ENCODE data around the gene SGCB.
A peak's percentile ranks its signal among the peaks of the same experiment; 100 is the strongest.
"Not testable (repeated sequence)": the region's sequence is repeated elsewhere in the genome, so short reads cannot be mapped to it uniquely, and the experiment has no call there.

SGCB gene, protein sequence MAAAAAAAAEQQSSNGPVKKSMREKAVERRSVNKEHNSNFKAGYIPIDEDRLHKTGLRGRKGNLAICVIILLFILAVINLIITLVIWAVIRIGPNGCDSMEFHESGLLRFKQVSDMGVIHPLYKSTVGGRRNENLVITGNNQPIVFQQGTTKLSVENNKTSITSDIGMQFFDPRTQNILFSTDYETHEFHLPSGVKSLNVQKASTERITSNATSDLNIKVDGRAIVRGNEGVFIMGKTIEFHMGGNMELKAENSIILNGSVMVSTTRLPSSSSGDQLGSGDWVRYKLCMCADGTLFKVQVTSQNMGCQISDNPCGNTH

DNA sequence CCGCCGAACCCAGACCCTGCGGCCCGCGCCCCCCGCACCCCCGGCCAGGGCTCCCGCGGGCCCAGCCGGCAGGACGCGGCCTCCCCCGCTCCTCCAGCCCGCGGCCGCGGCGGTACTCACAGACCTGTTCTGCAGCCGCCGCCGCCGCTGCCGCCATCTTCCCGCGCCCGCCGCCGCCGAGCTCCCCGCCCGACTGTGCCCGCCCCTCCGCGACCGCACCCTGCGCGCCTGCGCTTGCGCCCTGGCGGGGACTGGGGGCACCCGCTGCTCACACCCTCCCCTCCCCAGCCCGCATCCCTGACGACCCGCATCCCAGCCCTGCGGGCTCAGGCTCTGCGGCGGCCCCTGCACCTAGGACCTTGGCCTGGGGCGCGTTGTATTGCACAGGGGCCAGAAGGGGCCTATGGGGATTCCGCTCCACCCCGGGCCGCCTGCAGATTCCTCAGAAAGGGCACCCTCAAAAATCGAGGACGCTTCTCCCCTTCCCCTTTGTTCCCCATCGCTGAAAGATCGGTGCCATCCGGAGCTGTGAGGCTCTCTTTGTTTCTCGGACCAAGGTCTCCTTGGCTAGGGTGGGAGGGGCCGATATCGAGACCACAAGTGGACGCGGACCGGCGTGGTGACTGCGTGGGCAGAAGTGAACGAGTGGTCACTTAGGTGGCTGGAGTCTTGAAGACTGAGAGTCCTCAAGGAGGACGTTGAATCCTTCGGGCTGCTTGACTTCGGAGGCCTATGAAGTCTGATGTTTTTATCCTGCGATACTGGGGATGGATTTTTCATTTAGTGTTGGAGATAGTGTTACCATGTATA lies at the start of gene SGCB:
Gene SGCB (minus strand): TSS at position 197 of the 810 bp plus-strand sequence. CDS start 40 bp downstream, at position 157.
- peak; percentile 73 for DNase-seq

DNA sequence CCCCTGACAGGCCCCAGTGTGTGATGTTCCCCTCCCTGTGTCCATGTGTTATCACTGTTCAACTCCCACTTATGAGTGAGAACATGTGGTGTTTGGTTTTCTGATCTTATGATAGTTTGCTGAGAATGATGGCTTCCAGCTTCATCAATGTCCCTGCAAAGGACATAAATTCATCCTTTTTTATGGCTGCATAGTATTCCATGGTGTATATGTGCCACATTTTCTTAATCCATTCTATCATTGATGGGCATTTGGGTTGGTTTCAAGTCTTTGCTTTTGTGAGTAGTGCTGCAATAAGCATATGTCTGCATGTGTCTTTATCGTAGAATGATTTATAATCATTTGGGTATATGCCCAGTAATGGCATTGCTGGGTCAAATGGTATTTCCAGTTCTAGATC lies 48.3 kb upstream of the SGCB start:
- not testable (repeated sequence) for DNase-seq

GRCh38 chr4:52081216-52081615 lies 43.1 kb upstream of the SGCB start:
- no peak for DNase-seq

- DNase-seq: no peak
Observed at GRCh38 chr4:52079659-52080058, 41.6 kb upstream of the SGCB start.

DNA sequence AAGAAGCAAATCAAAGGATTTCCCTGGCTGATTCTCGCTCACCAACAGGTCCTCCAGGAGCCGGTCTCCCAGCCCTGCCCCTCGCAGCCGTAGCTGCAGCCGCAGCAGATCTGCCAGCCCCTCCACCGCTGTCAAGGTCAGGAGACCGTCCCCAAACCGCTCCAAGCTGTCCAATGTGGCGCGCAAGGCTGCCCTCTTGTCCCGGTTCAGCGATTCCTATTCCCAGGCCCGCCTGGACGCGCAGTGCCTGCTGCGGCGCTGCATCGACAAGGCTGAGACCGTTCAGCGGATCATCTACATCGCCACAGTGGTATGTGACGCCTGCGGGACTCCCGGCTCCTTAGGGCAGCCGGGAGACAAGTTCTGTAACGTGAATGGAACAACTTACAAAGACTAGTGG lies 38.6 kb upstream of the SGCB start:
- peak; percentile 8 for DNase-seq

DNA sequence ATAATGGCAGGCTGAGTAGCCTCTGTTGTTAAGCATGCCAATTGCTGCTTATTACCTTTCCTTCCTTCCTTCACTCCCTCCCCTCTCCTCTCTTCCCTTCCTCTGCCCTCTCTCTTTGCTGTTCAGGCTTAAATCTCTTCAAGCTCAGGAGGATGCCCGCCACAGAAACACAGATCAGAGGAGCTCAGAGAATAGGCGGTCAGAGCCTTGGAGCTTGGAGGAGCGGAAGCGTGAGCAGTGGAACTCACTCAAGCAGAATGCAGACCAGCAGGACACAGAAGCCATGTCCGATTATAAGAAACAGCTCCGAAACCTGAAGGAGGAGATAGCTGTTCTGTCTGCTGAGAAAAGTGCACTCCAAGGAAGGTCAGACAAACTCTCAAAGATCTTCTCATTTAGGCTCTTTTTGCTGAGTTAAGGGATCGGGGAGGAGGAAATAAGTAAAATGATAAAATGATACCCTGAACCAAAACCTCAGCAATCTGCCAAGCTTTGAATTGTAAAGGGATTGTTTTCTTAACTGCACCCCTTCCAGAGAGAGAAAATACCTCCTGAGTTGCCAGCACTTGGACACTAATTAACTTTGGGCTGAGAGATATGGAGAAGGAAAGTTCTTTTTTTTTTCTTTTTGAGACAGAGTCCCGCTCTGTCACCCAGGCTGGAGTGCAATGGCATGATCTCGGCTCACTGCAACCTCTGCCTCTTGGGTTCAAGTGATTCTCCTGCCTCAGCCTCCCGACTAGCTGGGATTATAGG lies 33.9 kb upstream of the SGCB start:
- DNase-seq: no peak

DNA sequence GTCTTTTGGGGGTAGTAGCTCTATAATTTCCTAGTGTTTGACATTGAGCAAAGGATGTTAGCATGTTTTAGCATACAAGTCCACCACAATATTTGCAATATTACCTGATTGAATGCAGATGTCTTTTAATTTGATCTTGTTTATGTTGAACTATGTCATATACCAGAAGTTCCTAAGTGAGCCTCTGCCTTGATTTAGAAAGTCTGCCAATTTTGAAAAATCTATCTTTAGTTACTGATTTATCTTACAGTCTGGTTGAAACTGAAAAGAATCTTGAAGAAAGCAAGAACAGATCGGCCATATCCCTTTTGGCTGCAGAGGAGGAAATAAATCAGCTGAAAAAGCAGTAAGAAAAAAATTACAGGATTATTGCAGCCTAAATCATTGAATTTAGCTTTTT lies 31.5 kb upstream of the SGCB start:
- DNase-seq: no peak

DNA sequence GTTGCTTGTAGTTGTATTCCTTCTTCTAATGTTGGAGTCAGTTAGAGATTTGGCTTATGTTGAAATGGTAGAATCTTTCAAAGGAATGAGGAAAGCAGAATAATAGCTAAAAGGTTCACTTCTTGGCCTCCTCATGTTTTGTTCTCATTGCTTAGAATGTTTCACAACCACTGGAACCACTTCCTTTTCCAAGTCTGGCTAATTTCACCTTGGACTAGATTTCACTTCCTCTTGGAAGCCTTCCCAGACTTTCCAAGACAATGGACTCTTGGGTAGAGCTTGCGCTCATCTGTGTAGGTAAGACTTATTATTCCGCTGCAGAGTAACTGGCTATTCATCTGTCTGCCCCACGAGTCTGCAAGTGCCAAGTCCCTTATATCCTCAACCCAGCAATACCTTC lies 21.3 kb upstream of the SGCB start:
- DNase-seq: peak; percentile 32

- no peak for DNase-seq
Observed at GRCh38 chr4:52058275-52058674, 20.2 kb upstream of the SGCB start.

DNA sequence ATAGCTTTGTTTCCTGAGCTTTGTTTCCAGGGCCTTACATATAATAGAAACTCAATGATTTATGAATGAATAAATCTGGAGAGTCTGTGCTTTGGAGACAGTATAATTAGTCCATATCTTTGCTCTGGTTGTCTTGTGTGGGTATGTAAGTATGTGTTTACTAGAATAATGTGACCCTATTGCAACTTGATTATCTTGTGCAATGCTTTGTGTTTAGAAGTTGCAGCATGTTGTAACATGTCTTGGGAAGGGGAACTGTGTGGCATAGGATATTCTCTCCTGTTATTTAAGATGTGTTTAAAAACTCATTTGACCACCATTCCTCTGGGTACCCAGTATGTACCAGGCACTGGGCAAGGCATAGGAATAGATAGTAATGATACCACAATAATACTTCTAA lies 19.1 kb upstream of the SGCB start:
- no peak for DNase-seq

DNA sequence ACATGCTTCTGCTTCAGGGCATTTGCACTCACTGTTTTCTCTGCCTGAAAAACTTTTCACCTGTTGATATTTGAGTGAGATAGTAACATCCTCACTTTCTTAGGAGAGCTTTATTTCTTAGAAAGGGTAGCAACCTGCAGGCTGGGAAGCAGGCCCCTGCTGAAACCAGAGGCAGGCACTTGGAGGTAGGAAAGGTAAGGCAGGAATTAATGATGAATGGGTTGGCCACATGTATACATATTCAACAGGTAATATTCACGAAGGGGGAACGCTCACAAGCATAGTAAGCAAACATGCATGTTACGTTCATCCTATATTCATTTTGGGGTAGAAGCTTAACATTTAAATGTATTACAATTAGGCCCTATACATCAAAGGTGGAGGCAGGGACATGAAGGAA lies 16.2 kb upstream of the SGCB start:
- DNase-seq: no peak

DNA sequence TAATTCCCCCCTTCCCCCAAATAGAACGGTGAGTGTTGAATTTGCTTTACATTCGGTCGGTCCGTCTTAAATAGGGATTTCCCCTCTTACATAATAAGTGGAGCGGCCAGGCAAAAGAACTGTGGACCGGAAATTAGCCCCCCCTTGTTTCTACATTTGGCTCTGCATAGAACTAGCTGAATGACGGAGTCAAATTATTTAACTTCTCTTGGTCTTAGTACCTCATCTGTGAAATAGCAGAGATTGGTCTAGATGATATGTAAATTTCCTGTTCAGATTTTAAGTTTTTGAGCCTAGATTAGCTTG lies 14.3 kb upstream of the SGCB start:
- peak; percentile 7 for DNase-seq

GRCh38 chr4:52051615-52052474 lies 13.7 kb upstream of the SGCB start:
- peak; percentile 13 for DNase-seq

GRCh38 chr4:52051213-52051614 lies 13.1 kb upstream of the SGCB start, which contains the start of gene SPATA18:
Gene SPATA18, plus strand, starts transcription at chr4:52051304. Its CDS starts 401 bp downstream, at chr4:52051705.
- no peak for DNase-seq

- no peak for DNase-seq
Observed at GRCh38 chr4:52049266-52049665, 11.2 kb upstream of the SGCB start.

GRCh38 chr4:52045028-52045427 lies 6.9 kb upstream of the SGCB start:
- no peak for DNase-seq

DNA sequence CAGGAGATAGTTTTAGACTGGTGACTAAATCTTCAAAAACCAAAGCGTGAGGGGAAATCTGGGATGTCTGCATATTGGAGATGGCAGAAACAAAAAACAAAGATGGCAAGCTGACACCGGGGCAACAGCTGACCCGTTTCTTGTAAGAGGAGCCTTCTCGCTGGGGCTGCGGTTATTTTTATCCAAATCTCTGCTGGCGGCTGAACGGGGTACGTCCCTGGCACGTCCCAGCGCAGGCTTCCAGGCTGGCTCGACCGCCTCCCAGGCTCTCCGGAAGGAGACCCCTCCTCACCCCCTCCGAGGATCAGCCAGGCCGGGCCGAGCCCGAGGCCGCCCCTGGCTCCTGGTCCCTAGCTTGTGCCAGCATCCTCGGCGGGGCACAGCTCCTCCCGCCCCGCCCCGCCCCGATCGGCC lies 403 bp downstream of the SGCB start:
- DNase-seq: peak; percentile 57

- DNase-seq: no peak
Observed at GRCh38 chr4:52036886-52037530, 1.1 kb downstream of the SGCB start.

- no peak for DNase-seq
Observed at GRCh38 chr4:52035190-52035589, 2.9 kb downstream of the SGCB start.

DNA sequence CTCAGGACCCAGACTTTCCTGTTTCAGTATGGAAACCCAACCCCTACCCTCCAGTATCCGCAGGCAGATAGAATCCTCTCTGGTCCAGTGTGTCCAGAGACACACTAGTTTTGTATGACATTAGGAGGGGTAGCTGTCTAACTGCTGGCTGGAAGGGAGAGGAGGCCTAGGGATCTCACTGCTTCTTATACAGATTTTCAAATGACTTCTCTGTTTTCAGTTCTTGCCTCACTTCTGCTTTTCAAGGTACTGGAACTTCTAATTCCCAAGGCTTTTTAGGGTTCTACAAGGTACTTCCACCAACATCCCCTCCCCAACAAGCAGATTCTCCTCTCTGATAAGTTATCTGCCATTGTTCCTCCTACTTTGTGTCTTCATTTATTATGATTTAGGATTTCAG lies 6.1 kb downstream of the SGCB start:
- DNase-seq: no peak

DNA sequence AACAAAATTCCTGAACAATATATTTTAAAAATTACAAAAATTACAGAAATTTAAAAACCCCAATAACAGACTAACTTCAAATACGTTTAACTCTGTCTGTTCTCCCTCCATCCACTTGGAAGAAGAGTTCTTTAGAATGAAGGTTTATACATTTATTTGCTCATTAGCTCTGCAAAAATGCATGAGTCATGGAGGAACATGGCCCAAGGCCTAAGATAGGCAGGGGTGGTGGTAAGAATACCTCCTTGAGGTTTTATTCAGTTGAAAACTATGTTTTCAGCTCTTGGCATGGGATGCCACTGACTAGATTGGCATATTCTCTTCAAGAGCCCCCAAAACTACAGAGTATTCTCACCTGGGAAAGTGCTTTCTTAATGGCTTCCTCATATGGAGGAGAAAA lies 9.1 kb downstream of the SGCB start:
- no peak for DNase-seq
